GM12878 (cell line): ENCODE results near the gene C6orf52. TPM values are rescaled to one million over a fixed set of nuclear protein-coding genes. Genes with fewer than 3 reads are reported as not detected.

ENCODE experiments used
- ATAC-seq: fragments of 200-7000 bp; cut with Tn5 transposase; 3 replicates; pipeline ENCODE4 v1.9.1; 2020; ENCODE audit warnings: mild to moderate bottlenecking, moderate library complexity
- BruUV-seq: library from RNA; stranded (reverse); fragments of 400-500 nt; replicated peaks from 2 replicates; lab custom pipeline; 2021; lab: Mats Ljungman, UMichigan
- CTCF ChIA-PET: fragments of 300-600 bp; sonication (Branson Sonifier 250); formaldehyde crosslinking; extraction: SDS; loops from one replicate; lab custom pipeline; 2021; ENCODE audit warnings: inconsistent platforms; lab: Yijun Ruan, JAX
- POLR2A ChIA-PET: fragments of 350-600 bp; formaldehyde crosslinking; extraction: SDS; loops from one replicate; lab custom pipeline; 2021; ENCODE audit warnings: inconsistent platforms; lab: Charles Lee
- RAD21 ChIA-PET: fragments of 300-600 bp; sonication (Branson Sonifier 250); formaldehyde crosslinking; loops from one replicate; lab custom pipeline; 2023; ENCODE audit warnings: antibody characterized with exemption; ENCODE audit not compliant: unreplicated experiment; lab: Charles Lee
- SMC1A ChIA-PET: fragments of 300-600 bp; sonication (Branson Sonifier 250); formaldehyde crosslinking; loops from one replicate; lab custom pipeline; 2023; ENCODE audit not compliant: unreplicated experiment, uncharacterized antibody; lab: Charles Lee
- DNase-seq: peaks from one replicate; pipeline ENCODE4 v3.0.0-alpha.2; 2011; ENCODE audit warnings: low read depth, low spot score
- FAIRE-seq: peaks from 3 replicates; lab custom pipeline; 2011; peaks lifted over from hg19 to GRCh38; lab: Jason Lieb, UNC
- H2AFZ ChIP-seq: 2 replicates; pipeline ENCODE4 v1.6.0; 2011; ENCODE audit warnings: low read depth, low read length, control low read depth; ENCODE audit not compliant: control insufficient read depth
- H3K27ac ChIP-seq: 2 replicates; pipeline ENCODE4 v1.5.1; 2011; ENCODE audit warnings: control low read depth; ENCODE audit not compliant: control insufficient read depth, insufficient read depth
- H3K27me3 ChIP-seq, 2 experiments: replicated peaks in 1 of 2; 2 replicates each; pipeline versions ENCODE4 v1.6.0 to v1.6.1; 2011; ENCODE audit warnings: low read length in 1 of 2; ENCODE audit not compliant: control insufficient read depth in 2 of 2, insufficient read depth in 2 of 2
- H3K36me3 ChIP-seq, 2 experiments: 2 replicates each; pipeline ENCODE4 v1.5.1; 2011; ENCODE audit warnings: low read length in 1 of 2; ENCODE audit not compliant: control insufficient read depth in 2 of 2, insufficient read depth in 2 of 2
- H3K4me1 ChIP-seq: 2 replicates; pipeline ENCODE4 v1.6.1; 2011; ENCODE audit warnings: mild to moderate bottlenecking, low read length, moderate library complexity, mixed read lengths; ENCODE audit not compliant: control insufficient read depth, insufficient read depth
- H3K4me2 ChIP-seq: 2 replicates; pipeline ENCODE4 v1.6.0; 2011; ENCODE audit warnings: control low read depth; ENCODE audit not compliant: control insufficient read depth, insufficient read depth
- H3K4me3 ChIP-seq: fragments of 200-600 bp; sonication (generic); 2 replicates; pipeline ENCODE4 v1.5.1; 2016
- H3K79me2 ChIP-seq: 2 replicates; pipeline ENCODE4 v1.6.0; 2011; ENCODE audit warnings: low read length; ENCODE audit not compliant: control insufficient read depth, insufficient read depth
- H3K9ac ChIP-seq: 2 replicates; pipeline ENCODE4 v1.8.0; 2011; ENCODE audit warnings: low read length, control low read depth, mixed read lengths; ENCODE audit not compliant: control insufficient read depth, insufficient read depth
- H3K9me3 ChIP-seq: replicated peaks from 3 replicates; pipeline ENCODE4 v1.5.1; 2011; ENCODE audit warnings: mild to moderate bottlenecking, low read length; ENCODE audit not compliant: control insufficient read depth, insufficient read depth
- H4K20me1 ChIP-seq: 2 replicates; pipeline ENCODE4 v1.6.0; 2011; ENCODE audit not compliant: control insufficient read depth, insufficient read depth
- BACH1 ChIP-seq: fragments of 450-650 bp; IDR thresholded peaks from 2 replicates; pipeline ENCODE4 v1.6.1; 2017; ENCODE audit warnings: mild to moderate bottlenecking, borderline replicate concordance
- E2F4 ChIP-seq: IDR thresholded peaks from 2 replicates; pipeline ENCODE4 v1.6.1; 2012; ENCODE audit warnings: low read depth, low read length, improper control_type of control experiment
- FOXK2 ChIP-seq: fragments of 450-650 bp; IDR thresholded peaks from 2 replicates; pipeline ENCODE4 v1.6.1; 2017; ENCODE audit warnings: mild to moderate bottlenecking, moderate library complexity
- HDAC2 ChIP-seq: fragments of 200-600 bp; sonication (generic); IDR thresholded peaks from 2 replicates; pipeline ENCODE4 v1.6.1; 2017
- MLLT1 ChIP-seq: fragments of 450-650 bp; IDR thresholded peaks from 2 replicates; pipeline ENCODE4 v1.6.1; 2016; ENCODE audit warnings: mild to moderate bottlenecking
- MXI1 ChIP-seq: fragments of 150-350 bp; IDR thresholded peaks from 2 replicates; pipeline ENCODE4 v1.6.1; 2011; ENCODE audit warnings: low read depth, mild to moderate bottlenecking, inconsistent platforms, low read length, improper control_type of control experiment
- NFYB ChIP-seq: IDR thresholded peaks from 2 replicates; pipeline ENCODE4 v1.6.1; 2011; ENCODE audit warnings: low read depth, mild to moderate bottlenecking, low read length, improper control_type of control experiment, moderate library complexity; ENCODE audit not compliant: insufficient read depth
- NR2C1 ChIP-seq: fragments of 450-650 bp; IDR thresholded peaks from 2 replicates; pipeline ENCODE4 v1.6.1; 2017; ENCODE audit warnings: antibody characterized with exemption, mild to moderate bottlenecking, moderate library complexity
- PBX3 ChIP-seq: IDR thresholded peaks from 2 replicates; pipeline ENCODE4 v1.6.1; 2011; ENCODE audit warnings: mild to moderate bottlenecking, low read depth, low read length, moderate library complexity; ENCODE audit not compliant: insufficient replicate concordance
- PRDM15 ChIP-seq: fragments of 450-650 bp; formaldehyde crosslinking; IDR thresholded peaks from 2 replicates; pipeline ENCODE4 v1.4.0; 2020; ENCODE audit warnings: mild to moderate bottlenecking, moderate library complexity
- SIX5 ChIP-seq: IDR thresholded peaks from 2 replicates; pipeline ENCODE4 v1.6.1; 2011; ENCODE audit warnings: mild to moderate bottlenecking, low read depth, low read length, moderate library complexity; ENCODE audit not compliant: severe bottlenecking
- SREBF1 ChIP-seq: IDR thresholded peaks from 2 replicates; pipeline ENCODE4 v1.6.1; 2012; ENCODE audit warnings: mild to moderate bottlenecking, low read length
- STAT3 ChIP-seq: IDR thresholded peaks from 2 replicates; pipeline ENCODE4 v1.6.1; 2011; ENCODE audit warnings: low read depth, low read length, improper control_type of control experiment
- YY1 ChIP-seq: IDR thresholded peaks from 2 replicates; pipeline ENCODE4 v1.6.1; 2011; ENCODE audit warnings: low read depth, mild to moderate bottlenecking, low read length
- ZNF217 ChIP-seq: fragments of 450-650 bp; IDR thresholded peaks from 2 replicates; pipeline ENCODE4 v1.6.1; 2017; ENCODE audit warnings: antibody characterized with exemption, mild to moderate bottlenecking
- WGBS: methylation state at CpG from one replicate; pipeline ENCODE4 v1.1.6; 2016; ENCODE audit warnings: low lambda C conversion rate; ENCODE audit not compliant: insufficient replicate concordance, insufficient coverage; ENCODE audit errors: missing lambda C conversion rate; 5-methylcytosine and 5-hydroxymethylcytosine counted together
- in situ Hi-C: fragments of 300-500 bp; cut with MboI; formaldehyde crosslinking; loops from 9 replicates; pipeline ENCODE4 v1.14.3; 2018; ENCODE audit warnings: mixed read lengths
- intact Hi-C: fragments of 100-400 bp; cut with micrococcal nuclease; formaldehyde crosslinking; loops from one replicate; pipeline ENCODE4 v1.14.2; 2022; ENCODE audit not compliant: unreplicated experiment
- polyA plus RNA-seq, 11 experiments: library from polyadenylated mRNA; depleted of rRNA in 4 of 11; unstranded in 6 of 11; stranded (reverse) in 5 of 11; fragments of >200 nt; fragmentation: Nextera tagmentation in 4 of 11; fragmentation: Illumina TruSeq in 1 of 11; extraction: Ambion mirVana in 4 of 11; extraction: Trizol in 1 of 11; gene quantifications; 1 replicate in 1 of 11; 2 replicates in 10 of 11; pipeline versions ENCODE4 v1.2.1 to v1.2.3, GENCODE V29; 2011 to 2016; ENCODE audit warnings: inconsistent platforms in 2 of 11, missing spikeins in 2 of 11, low read depth in 1 of 11
- total RNA-seq, 4 experiments: library from RNA; depleted of rRNA in 3 of 4; stranded (reverse); fragments of >200 nt in 3 of 4; fragmentation: Illumina TruSeq in 1 of 4; extraction: Trizol in 1 of 4; gene quantifications; 2 replicates each; pipeline versions ENCODE4 v1.2.1 to v1.2.3, GENCODE V29; 2013 to 2021

The C6orf52 gene
- total and polyA plus RNA-seq, 10 of the 15 experiments (the other 5 are each of a cell fraction or from before 2014, with no cell fraction given): 2.7 to 15.1 (median 4.9) TPM

GRCh38 chr6:10722820-10723566, 28.6 kb upstream of the C6orf52 start, which contains the start of gene TMEM14C (continued):
- TF ChIP-seq SREBF1: no peak
- TF ChIP-seq E2F4: no peak
- no peak for TF ChIP-seq SIX5
- no peak for TF ChIP-seq STAT3
- TF ChIP-seq BACH1: peak; percentile 59; the same call in 1 of the 2 replicates
- TF ChIP-seq MLLT1: no peak

GRCh38 chr6:10722570-10722819, 28.1 kb upstream of the C6orf52 start:
- 0% methylated on average over 6 of the region's 6 CpGs for WGBS
- DNase-seq (no peak), FAIRE-seq (no peak), ATAC-seq (no peak)
- H3K27ac ChIP-seq: peak overlapping the region; percentile 44
- in situ Hi-C loops (no loop called here), intact Hi-C loops (loop anchor here (1.0 to 10.0 kb wide), 2 partner anchors 28 to 188 kb away; partner anchors contain the start of genes C6orf52 and PAK1IP1)
- peaks cover 12% of the 10 kb centered on the region for H3K9me3 ChIP-seq
- H3K27me3 ChIP-seq: no peaks in the 10 kb centered on the region
- H2AFZ ChIP-seq: peak overlapping the region; percentile 81
- H3K9ac ChIP-seq: peak overlapping the region; percentile 70
- H3K4me2 ChIP-seq: peak overlapping the region; percentile 43
- SMC1A ChIA-PET: interaction anchor here (1.5 to 4.1 kb wide), 3 partner anchors 11 to 27 kb away, joined by 4 to 46 read pairs (median 10); partner anchors contain the start of genes C6orf52, PAK1IP1 and TMEM14B
- CTCF ChIA-PET: interaction anchor here (0.9 to 2.1 kb wide), 4 partner anchors 25 to 214 kb away, joined by 3 to 11 read pairs (median 4); partner anchors contain the start of gene TMEM14B
- RAD21 ChIA-PET: interaction anchor here (0.7 to 1.7 kb wide), 5 partner anchors 24 to 212 kb away, joined by 3 to 8 read pairs (median 4); no protein-coding TSS in a partner anchor
- H3K4me3 ChIP-seq: peak overlapping the region; percentile 97
- no TSS peak for BruUV-seq
- peaks cover 13% of the 10 kb centered on the region for H3K79me2 ChIP-seq
- H4K20me1 ChIP-seq: no peaks in the 10 kb centered on the region
- H3K4me1 ChIP-seq: peaks cover 4% of the 10 kb centered on the region
- POLR2A ChIA-PET: interaction anchor here (1.2 to 6.0 kb wide), 3 partner anchors 25 to 35 kb away, joined by 3 to 40 read pairs (median 32); partner anchors contain the start of genes C6orf52, PAK1IP1 and TMEM14B
- H3K36me3 ChIP-seq: no peaks in the 10 kb centered on the region; a peak in 1 of 4 replicates
- TF ChIP-seq YY1 (no peak), NFYB (no peak), NR2C1 (no peak), ZNF217 (no peak), MXI1 (no peak), FOXK2 (no peak), HDAC2 (no peak), PRDM15 (CRISPR knock-in tag) (no peak), PBX3 (no peak)
